GM23338 (cell line): Measurements from ENCODE around the gene HLA-F. TPM values are rescaled to one million over a fixed set of nuclear protein-coding genes. Genes with fewer than 3 reads are reported as not detected.
A peak's percentile ranks its signal among the peaks of the same experiment; 100 is the strongest.

Source experiments
- ATAC-seq: fragments of 200-7000 bp; cut with Tn5 transposase; 3 replicates; pipeline ENCODE4 v1.9.1; 2020
- DNase-seq: peaks from one replicate; pipeline ENCODE4 v3.0.0-alpha.2; 2015; ENCODE audit warnings: low spot score
- H2AFZ ChIP-seq: fragments of 200-600 bp; sonication (generic); 2 replicates; pipeline ENCODE4 v1.8.0; 2016; ENCODE audit warnings: antibody characterized with exemption, mild to moderate bottlenecking, moderate library complexity
- H3F3A ChIP-seq: fragments of 200-600 bp; sonication (generic); replicated peaks from 2 replicates; pipeline ENCODE4 v1.8.0; 2017; ENCODE audit warnings: antibody characterized with exemption, mixed run types, low read depth
- H3K27ac ChIP-seq: fragments of 200-600 bp; sonication (generic); 2 replicates; pipeline ENCODE4 v1.6.1; 2016; ENCODE audit warnings: low read depth
- H3K27me3 ChIP-seq: fragments of 200-600 bp; sonication (generic); 2 replicates; pipeline ENCODE4 v1.8.0; 2016; ENCODE audit warnings: mild to moderate bottlenecking, mixed run types, moderate library complexity; ENCODE audit not compliant: insufficient read depth
- H3K36me3 ChIP-seq: fragments of 200-600 bp; sonication (generic); 2 replicates; pipeline ENCODE4 v1.8.0; 2016; ENCODE audit warnings: mild to moderate bottlenecking; ENCODE audit not compliant: insufficient read depth
- H3K4me1 ChIP-seq: fragments of 200-600 bp; sonication (generic); 2 replicates; pipeline ENCODE4 v1.8.0; 2016; ENCODE audit warnings: mild to moderate bottlenecking, moderate library complexity; ENCODE audit not compliant: insufficient read depth
- H3K4me2 ChIP-seq: fragments of 200-600 bp; sonication (generic); 2 replicates; pipeline ENCODE4 v1.7.1; 2017; ENCODE audit warnings: mixed run types
- H3K4me3 ChIP-seq: fragments of 200-600 bp; sonication (generic); 2 replicates; pipeline ENCODE4 v1.6.1; 2016; ENCODE audit warnings: mixed run types
- H3K79me2 ChIP-seq: fragments of 200-600 bp; sonication (generic); replicated peaks from 2 replicates; pipeline ENCODE4 v1.8.0; 2017; ENCODE audit warnings: mild to moderate bottlenecking; ENCODE audit not compliant: insufficient read depth
- H3K9me2 ChIP-seq: fragments of 200-600 bp; sonication (generic); 2 replicates; pipeline ENCODE4 v1.8.0; 2017; ENCODE audit not compliant: insufficient read depth
- H4K20me1 ChIP-seq: fragments of 200-600 bp; sonication (generic); replicated peaks from 2 replicates; pipeline ENCODE4 v1.8.0; 2017; ENCODE audit warnings: mild to moderate bottlenecking; ENCODE audit not compliant: insufficient read depth
- H3K27ac Mint-ChIP-seq: 2 replicates; pipeline ENCODE4 v1.8.0; 2020; ENCODE audit warnings: inconsistent platforms, mild to moderate bottlenecking, moderate library complexity, mixed read lengths
- H3K27me3 Mint-ChIP-seq: 3 replicates; pipeline ENCODE4 v1.8.0; 2022; ENCODE audit warnings: low read depth, mild to moderate bottlenecking, moderate library complexity, mixed read lengths, inconsistent platforms; ENCODE audit not compliant: insufficient read depth, poor library complexity
- H3K36me3 Mint-ChIP-seq: 3 replicates; pipeline ENCODE4 v1.8.0; 2021; ENCODE audit warnings: low read depth, mild to moderate bottlenecking, inconsistent platforms, moderate library complexity, mixed read lengths
- H3K4me1 Mint-ChIP-seq: 3 replicates; pipeline ENCODE4 v1.8.0; 2020; ENCODE audit warnings: mild to moderate bottlenecking, inconsistent platforms, mixed read lengths
- H3K4me3 Mint-ChIP-seq: 3 replicates; pipeline ENCODE4 v1.8.0; 2021; ENCODE audit warnings: moderate library complexity, mild to moderate bottlenecking, inconsistent platforms, mixed read lengths
- H3K9me3 Mint-ChIP-seq: 3 replicates; pipeline ENCODE4 v1.8.0; 2020; ENCODE audit warnings: moderate library complexity, mild to moderate bottlenecking, inconsistent platforms, mixed read lengths
- CREB1 ChIP-seq: fragments of 250-450 bp; sonication (Bioruptor Pico); IDR thresholded peaks from 2 replicates; pipeline ENCODE4 v1.5.0; 2020; ENCODE audit warnings: low read depth, mild to moderate bottlenecking, moderate library complexity
- CTCF ChIP-seq, 2 experiments: fragments of 200-600 bp in 1 of 2; sonication (generic) in 1 of 2; conservative IDR thresholded peaks; 2 replicates each; pipeline versions ENCODE4 v1.5.1 to v1.6.1; 2016 to 2017; ENCODE audit warnings: antibody characterized with exemption in 2 of 2, low read depth in 2 of 2, mild to moderate bottlenecking in 2 of 2, moderate library complexity in 1 of 2
- EZH2 ChIP-seq: fragments of 200-600 bp; sonication (generic); IDR thresholded peaks from one replicate; pipeline ENCODE4 v1.8.0; 2017; ENCODE audit warnings: antibody characterized with exemption, mild to moderate bottlenecking, low read depth; ENCODE audit not compliant: unreplicated experiment
- JUNB ChIP-seq: IDR thresholded peaks from one replicate; pipeline ENCODE4 v1.6.1; 2016; ENCODE audit warnings: antibody characterized with exemption; ENCODE audit not compliant: unreplicated experiment
- polyA plus RNA-seq: library from polyadenylated mRNA; unstranded; fragments of >200 nt; fragmentation: Nextera tagmentation; extraction: Ambion mirVana; gene quantifications from 2 replicates; pipeline ENCODE4 v1.2.1, GENCODE V29; 2016
- total RNA-seq: library from RNA; depleted of rRNA; stranded (reverse); fragments of >200 nt; shearing (Covaris generic); gene quantifications from 2 replicates; pipeline ENCODE4 v1.2.3, GENCODE V29; 2014

HLA-F gene
- total and polyA plus RNA-seq, 2 experiments from 2014 or later: 4.4 to 10.4 TPM

- H3F3A ChIP-seq: no peaks in the 10 kb centered on the region
- no peaks in the 10 kb centered on the region for H4K20me1 ChIP-seq
- Mint-ChIP-seq H3K4me1 (no peaks in the 10 kb centered on the region), H3K9me3 (no peaks in the 10 kb centered on the region), H3K4me3 (no peak overlapping the region), H3K27me3 (no peaks in the 10 kb centered on the region), H3K27ac (no peak overlapping the region), H3K36me3 (no peaks in the 10 kb centered on the region)
- H3K27ac ChIP-seq: no peak overlapping the region
- H3K9me2 ChIP-seq: no peaks in the 10 kb centered on the region
- H3K4me3 ChIP-seq: no peak overlapping the region
- ATAC-seq (no peak), DNase-seq (no peak)
- no peaks in the 10 kb centered on the region for H3K79me2 ChIP-seq
- no peaks in the 10 kb centered on the region for H3K36me3 ChIP-seq
- no peak overlapping the region for H3K4me2 ChIP-seq
- H3K4me1 ChIP-seq: no peaks in the 10 kb centered on the region
- no peak overlapping the region for H2AFZ ChIP-seq
- TF ChIP-seq JUNB: no peak
- H3K27me3 ChIP-seq: no peaks in the 10 kb centered on the region
Measured at GRCh38 chr6:29736563-29736962, 13.3 kb downstream of the HLA-F start.

GRCh38 chr6:29737707-29738630, 14.7 kb downstream of the HLA-F start:
- DNase-seq (peak; percentile 94), ATAC-seq (peak; percentile 99)
- H4K20me1 ChIP-seq: no peaks in the 10 kb centered on the region
- no peak overlapping the region for H3K27ac Mint-ChIP-seq
- no peak overlapping the region for H2AFZ ChIP-seq
- H3F3A ChIP-seq: no peaks in the 10 kb centered on the region
- H3K27me3 Mint-ChIP-seq: no peaks in the 10 kb centered on the region
- no peak overlapping the region for H3K4me3 Mint-ChIP-seq
- H3K4me1 Mint-ChIP-seq: no peaks in the 10 kb centered on the region; the same call in 2 of the 3 replicates
- no peaks in the 10 kb centered on the region for H3K79me2 ChIP-seq
- no peaks in the 10 kb centered on the region for H3K9me2 ChIP-seq
- H3K4me1 ChIP-seq: no peaks in the 10 kb centered on the region
- H3K27me3 ChIP-seq: no peaks in the 10 kb centered on the region
- TF ChIP-seq CTCF (conservative IDR thresholded peaks at IDR 0.05; ENCODE audit: low read depth in 2 of 2) (peak; percentile 81 to 99), CREB1 (CRISPR knock-in tag) (no peak)
- H3K36me3 ChIP-seq: no peaks in the 10 kb centered on the region
- H3K4me2 ChIP-seq: no peak overlapping the region
- H3K27ac ChIP-seq: no peak overlapping the region
- H3K9me3 Mint-ChIP-seq: no peaks in the 10 kb centered on the region
- H3K4me3 ChIP-seq: no peak overlapping the region
- no peaks in the 10 kb centered on the region for H3K36me3 Mint-ChIP-seq

GRCh38 chr6:29739136-29739881, 16.1 kb downstream of the HLA-F start:
- H3K27ac Mint-ChIP-seq: no peak overlapping the region
- H3K9me3 Mint-ChIP-seq: no peaks in the 10 kb centered on the region
- H4K20me1 ChIP-seq: no peaks in the 10 kb centered on the region
- DNase-seq (no peak), ATAC-seq (no peak)
- no peaks in the 10 kb centered on the region for H3K27me3 ChIP-seq
- no peaks in the 10 kb centered on the region for H3K36me3 ChIP-seq
- H3K4me2 ChIP-seq: no peak overlapping the region
- no peak overlapping the region for H2AFZ ChIP-seq
- no peaks in the 10 kb centered on the region for H3K4me1 ChIP-seq
- H3K9me2 ChIP-seq: no peaks in the 10 kb centered on the region
- no peaks in the 10 kb centered on the region for H3K79me2 ChIP-seq
- no peak overlapping the region for H3K4me3 ChIP-seq
- no peaks in the 10 kb centered on the region for H3F3A ChIP-seq
- no peaks in the 10 kb centered on the region for H3K36me3 Mint-ChIP-seq
- H3K4me3 Mint-ChIP-seq: no peak overlapping the region
- no peaks in the 10 kb centered on the region; the same call in 2 of the 3 replicates for H3K4me1 Mint-ChIP-seq
- H3K27ac ChIP-seq: no peak overlapping the region
- no peaks in the 10 kb centered on the region for H3K27me3 Mint-ChIP-seq
- TF ChIP-seq CTCF (conservative IDR thresholded peaks at IDR 0.05; ENCODE audit: low read depth in 2 of 2) (no peak), EZH2 (no peak)
